DOHH2 (cell line): ENCODE data around the gene TTC29.

Source experiments
- EZH2phosphoT487 ChIP-seq: fragments of 200-600 bp; sonication (generic); IDR thresholded peaks from 2 replicates; pipeline ENCODE4 v1.6.1; 2017; ENCODE audit warnings: borderline replicate concordance, mild to moderate bottlenecking, antibody characterized with exemption, low read length, moderate library complexity, mixed read lengths
- TF ChIP-seq, protein P1 (sequence below): fragments of 200-600 bp; sonication (generic); IDR thresholded peaks from one replicate; pipeline ENCODE4 v1.5.1; 2014; ENCODE audit warnings: antibody characterized with exemption, mild to moderate bottlenecking, low read depth, low read length; ENCODE audit not compliant: poor library complexity, severe bottlenecking

DNA sequence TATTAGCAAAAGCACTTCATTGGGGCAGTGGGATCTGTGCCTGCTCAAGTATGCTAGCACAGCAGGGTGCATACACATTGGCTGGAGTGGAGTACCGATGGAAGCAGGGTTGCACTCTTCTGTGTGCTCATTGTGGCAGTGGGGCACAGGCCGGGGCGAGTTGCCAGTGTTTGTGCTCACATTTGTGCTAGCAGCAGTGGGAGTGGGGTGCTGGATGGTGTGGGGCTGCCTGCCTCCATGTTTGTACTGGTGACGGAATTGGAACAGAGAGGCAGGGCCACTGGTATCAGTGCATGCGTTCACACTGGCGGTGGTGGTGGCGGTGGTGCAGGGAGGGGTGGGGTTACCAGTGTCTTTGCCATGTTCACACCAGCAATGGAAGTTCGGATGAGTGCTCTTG lies 169.0 kb downstream of the TTC29 start:
- TF ChIP-seq, protein P1, sequence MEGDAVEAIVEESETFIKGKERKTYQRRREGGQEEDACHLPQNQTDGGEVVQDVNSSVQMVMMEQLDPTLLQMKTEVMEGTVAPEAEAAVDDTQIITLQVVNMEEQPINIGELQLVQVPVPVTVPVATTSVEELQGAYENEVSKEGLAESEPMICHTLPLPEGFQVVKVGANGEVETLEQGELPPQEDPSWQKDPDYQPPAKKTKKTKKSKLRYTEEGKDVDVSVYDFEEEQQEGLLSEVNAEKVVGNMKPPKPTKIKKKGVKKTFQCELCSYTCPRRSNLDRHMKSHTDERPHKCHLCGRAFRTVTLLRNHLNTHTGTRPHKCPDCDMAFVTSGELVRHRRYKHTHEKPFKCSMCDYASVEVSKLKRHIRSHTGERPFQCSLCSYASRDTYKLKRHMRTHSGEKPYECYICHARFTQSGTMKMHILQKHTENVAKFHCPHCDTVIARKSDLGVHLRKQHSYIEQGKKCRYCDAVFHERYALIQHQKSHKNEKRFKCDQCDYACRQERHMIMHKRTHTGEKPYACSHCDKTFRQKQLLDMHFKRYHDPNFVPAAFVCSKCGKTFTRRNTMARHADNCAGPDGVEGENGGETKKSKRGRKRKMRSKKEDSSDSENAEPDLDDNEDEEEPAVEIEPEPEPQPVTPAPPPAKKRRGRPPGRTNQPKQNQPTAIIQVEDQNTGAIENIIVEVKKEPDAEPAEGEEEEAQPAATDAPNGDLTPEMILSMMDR = no peak
- TF ChIP-seq EZH2phosphoT487 = no peak
